ENCODE results near the gene KLHL17.

DNA sequence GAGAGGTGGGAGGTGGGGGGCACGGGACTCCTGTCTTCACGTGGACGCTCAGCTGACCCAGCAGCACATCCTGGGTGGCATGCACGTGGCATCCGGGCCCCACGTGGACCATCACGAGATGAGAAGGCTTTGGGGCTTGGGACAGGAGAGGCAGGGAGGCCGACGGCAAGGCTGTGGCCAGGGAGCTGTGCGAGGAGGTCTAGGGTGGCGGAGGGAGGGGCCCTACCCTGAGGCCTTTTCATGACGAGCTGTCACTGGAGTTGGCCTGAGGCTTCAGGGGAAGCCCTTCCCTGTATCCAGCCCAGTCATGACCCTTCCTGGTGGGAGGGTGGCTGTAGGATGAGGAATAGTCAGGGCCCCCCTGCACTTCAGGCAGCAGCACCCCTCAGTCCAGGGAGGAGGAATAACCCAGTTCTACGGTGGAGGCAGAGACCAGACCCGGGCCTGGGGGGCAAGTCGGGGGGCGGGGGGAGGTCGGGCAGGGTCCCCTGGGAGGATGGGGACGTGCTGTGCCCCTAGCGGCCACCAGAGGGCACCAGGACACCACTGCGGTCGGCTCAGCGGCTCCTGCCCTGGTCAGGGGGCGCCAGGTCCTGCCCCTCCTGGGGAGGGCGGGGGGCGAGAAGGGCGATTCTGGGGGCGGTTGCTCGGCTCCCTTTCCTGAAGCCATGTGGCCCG is 23.6 kb downstream of the KLHL17 start:
- no peak for TF ChIP-seq EZH2 (IDR thresholded peaks at IDR 0.05; ENCODE audit: insufficient read depth, poor library complexity, severe bottlenecking)
- TF ChIP-seq EZH2phosphoT487 (IDR thresholded peaks at IDR 0.05; ENCODE audit: insufficient read depth, low read depth): no peak

Measured in GM23248 (cell line).